Keratinocyte (primary cell): ENCODE results near the gene TMTC3. TPM values are rescaled to one million over a fixed set of nuclear protein-coding genes. Genes with fewer than 3 reads are reported as not detected.

Experiments
- DNase-seq: peaks from one replicate; pipeline ENCODE4 v3.0.0-alpha.2; 2011; ENCODE audit warnings: low read depth, missing footprints, low spot score
- FAIRE-seq: peaks from 2 replicates; lab custom pipeline; 2011; peaks lifted over from hg19 to GRCh38; lab: Jason Lieb, UNC
- H2AFZ ChIP-seq: 2 replicates; pipeline ENCODE4 v1.6.0; 2012; ENCODE audit warnings: low read length, control low read depth, inconsistent platforms; ENCODE audit not compliant: control insufficient read depth
- H3K27ac ChIP-seq: 2 replicates; pipeline ENCODE4 v1.5.1; 2011; ENCODE audit warnings: low read length; ENCODE audit not compliant: control insufficient read depth, insufficient read depth
- H3K27me3 ChIP-seq: 3 replicates; pipeline ENCODE4 v1.6.0; 2011; ENCODE audit warnings: low read length; ENCODE audit not compliant: control insufficient read depth, insufficient read depth; ENCODE audit errors: extremely low read depth
- H3K36me3 ChIP-seq, 2 experiments: 2 replicates in 1 of 2; 3 replicates in 1 of 2; pipeline ENCODE4 v1.5.1; 2011; ENCODE audit warnings: low read length in 2 of 2, mild to moderate bottlenecking in 1 of 2; ENCODE audit not compliant: control insufficient read depth in 2 of 2, insufficient read depth in 2 of 2; ENCODE audit errors: extremely low read depth in 1 of 2
- H3K4me1 ChIP-seq: 3 replicates; pipeline ENCODE4 v1.5.1; 2011; ENCODE audit warnings: low read length; ENCODE audit not compliant: control insufficient read depth, insufficient read depth; ENCODE audit errors: extremely low read depth
- H3K4me2 ChIP-seq: 3 replicates; pipeline ENCODE4 v1.6.0; 2011; ENCODE audit warnings: low read depth, low read length; ENCODE audit not compliant: control insufficient read depth, insufficient read depth; ENCODE audit errors: extremely low read depth
- H3K4me3 ChIP-seq, 3 experiments: fragments of 200-600 bp in 1 of 3; sonication (generic) in 1 of 3; 2 replicates in 2 of 3; 3 replicates in 1 of 3; pipeline ENCODE4 v1.5.1; 2011 to 2016; ENCODE audit warnings: low read length in 3 of 3, mild to moderate bottlenecking in 3 of 3, control low read depth in 2 of 3, inconsistent platforms in 1 of 3, low read depth in 1 of 3, mixed read lengths in 1 of 3, mixed run types in 1 of 3, moderate library complexity in 1 of 3; ENCODE audit not compliant: control insufficient read depth in 2 of 3, insufficient read depth in 2 of 3; ENCODE audit errors: extremely low read depth in 1 of 3
- H3K79me2 ChIP-seq: 2 replicates; pipeline ENCODE4 v1.6.0; 2012; ENCODE audit warnings: low read length; ENCODE audit not compliant: control insufficient read depth, insufficient read depth
- H3K9ac ChIP-seq: 3 replicates; pipeline ENCODE4 v1.6.0; 2011; ENCODE audit warnings: low read length; ENCODE audit not compliant: control insufficient read depth, insufficient read depth; ENCODE audit errors: extremely low read depth
- H3K9me1 ChIP-seq: 3 replicates; pipeline ENCODE4 v1.6.0; 2011; ENCODE audit warnings: low read length; ENCODE audit not compliant: control insufficient read depth, insufficient read depth; ENCODE audit errors: extremely low read depth
- H3K9me3 ChIP-seq: 2 replicates; pipeline ENCODE4 v1.5.1; 2012; ENCODE audit warnings: low read depth, low read length; ENCODE audit not compliant: control insufficient read depth
- H4K20me1 ChIP-seq: 3 replicates; pipeline ENCODE4 v1.6.0; 2011; ENCODE audit warnings: low read length; ENCODE audit not compliant: control insufficient read depth, insufficient read depth; ENCODE audit errors: extremely low read depth
- CTCF ChIP-seq, 3 experiments: IDR thresholded peaks in 1 of 3; conservative IDR thresholded peaks in 1 of 3; optimal IDR thresholded peaks in 1 of 3; 2 replicates in 2 of 3; 3 replicates in 1 of 3; pipeline versions ENCODE3 to v1.5.1; 2011; ENCODE audit warnings: low read length in 3 of 3, mild to moderate bottlenecking in 3 of 3, moderate library complexity in 2 of 3, control low read depth in 1 of 3, inconsistent platforms in 1 of 3; ENCODE audit not compliant: insufficient read depth in 2 of 3; ENCODE audit errors: extremely low read depth in 1 of 3
- EZH2 ChIP-seq: IDR thresholded peaks from one replicate; pipeline ENCODE4 v1.6.1; 2012; ENCODE audit warnings: inconsistent platforms, mild to moderate bottlenecking, low read length, moderate library complexity
- dilution Hi-C: fragments of 300-500 bp; cut with MboI; formaldehyde crosslinking; loops from one replicate; pipeline ENCODE4 v1.7.0; 2020; ENCODE audit warnings: low sequenced_read_pairs; ENCODE audit not compliant: extremely low pct_ligation_motif_present
- polyA plus RNA-seq, 5 experiments: library from polyadenylated mRNA; depleted of rRNA in 3 of 5; stranded (reverse) in 3 of 5; stranded (forward) in 1 of 5; unstranded in 1 of 5; fragments of >200 nt; gene quantifications; 1 replicate in 1 of 5; 2 replicates in 3 of 5; 3 replicates in 1 of 5; pipeline versions ENCODE4 v1.2.1 to v1.2.3, GENCODE V29; 2011 to 2012; ENCODE audit warnings: missing spikeins in 2 of 5, low read depth in 1 of 5, low replicate concordance in 1 of 5

TMTC3 gene
- polyA plus RNA-seq, 1 donor (not counting 4 experiments of a cell fraction or from before 2014, with no cell fraction given): 35.1 TPM

- DNase-seq (no peak), FAIRE-seq (no peak)
- no peak overlapping the region for H3K9ac ChIP-seq
- no peak overlapping the region for H3K27ac ChIP-seq
- H3K4me2 ChIP-seq: no peak overlapping the region
- no peaks in the 10 kb centered on the region for H3K9me3 ChIP-seq
- no peaks in the 10 kb centered on the region for H3K27me3 ChIP-seq
- H2AFZ ChIP-seq: no peak overlapping the region
- peaks cover 1 to 9% of the 10 kb centered on the region in 2 experiments for H3K36me3 ChIP-seq
- dilution Hi-C loops: no loop called here
- peaks cover 11% of the 10 kb centered on the region for H3K79me2 ChIP-seq
- no peaks in the 10 kb centered on the region for H4K20me1 ChIP-seq
- H3K9me1 ChIP-seq: no peaks in the 10 kb centered on the region
- TF ChIP-seq CTCF (optimal IDR thresholded peaks at IDR 0.05 in 1 of 3, IDR thresholded peaks at IDR 0.05 in 1 of 3, conservative IDR thresholded peaks at IDR 0.05 in 1 of 3; ENCODE audit: extremely low read depth in 1 of 3, insufficient read depth in 2 of 3, low read length in 3 of 3) (no peak), EZH2 (no peak)
- no peak overlapping the region for H3K4me3 ChIP-seq
- H3K4me1 ChIP-seq: no peaks in the 10 kb centered on the region
Observed at GRCh38 chr12:88153959-88154358, 11.9 kb downstream of the TMTC3 start.

- no peaks in the 10 kb centered on the region for H3K27me3 ChIP-seq
- peaks cover 0 to 1% of the 10 kb centered on the region in 2 experiments for H3K36me3 ChIP-seq
- H3K9me3 ChIP-seq: no peaks in the 10 kb centered on the region
- H4K20me1 ChIP-seq: no peaks in the 10 kb centered on the region
- H3K4me2 ChIP-seq: no peak overlapping the region
- H2AFZ ChIP-seq: no peak overlapping the region
- H3K4me1 ChIP-seq: no peaks in the 10 kb centered on the region
- dilution Hi-C loops: no loop called here
- H3K9ac ChIP-seq: no peak overlapping the region
- peaks cover 2% of the 10 kb centered on the region for H3K79me2 ChIP-seq
- DNase-seq (no peak), FAIRE-seq (no peak)
- H3K4me3 ChIP-seq: no peak overlapping the region
- H3K27ac ChIP-seq: no peak overlapping the region
- TF ChIP-seq EZH2 (no peak), CTCF (optimal IDR thresholded peaks at IDR 0.05 in 1 of 3, IDR thresholded peaks at IDR 0.05 in 1 of 3, conservative IDR thresholded peaks at IDR 0.05 in 1 of 3; ENCODE audit: extremely low read depth in 1 of 3, insufficient read depth in 2 of 3, low read length in 3 of 3) (no peak)
- no peaks in the 10 kb centered on the region for H3K9me1 ChIP-seq
Observed at GRCh38 chr12:88156075-88156654, 14.1 kb downstream of the TMTC3 start.
